GM23338 (cell line): ENCODE measurements around the gene JAZF1. TPM values are rescaled to one million over a fixed set of nuclear protein-coding genes. Genes with fewer than 3 reads are reported as not detected.

Experiments used
- ATAC-seq: fragments of 200-7000 bp; cut with Tn5 transposase; 3 replicates; pipeline ENCODE4 v1.9.1; 2020
- DNase-seq: peaks from one replicate; pipeline ENCODE4 v3.0.0-alpha.2; 2015; ENCODE audit warnings: low spot score
- H2AFZ ChIP-seq: fragments of 200-600 bp; sonication (generic); 2 replicates; pipeline ENCODE4 v1.8.0; 2016; ENCODE audit warnings: antibody characterized with exemption, mild to moderate bottlenecking, moderate library complexity
- H3F3A ChIP-seq: fragments of 200-600 bp; sonication (generic); replicated peaks from 2 replicates; pipeline ENCODE4 v1.8.0; 2017; ENCODE audit warnings: antibody characterized with exemption, mixed run types, low read depth
- H3K27ac ChIP-seq: fragments of 200-600 bp; sonication (generic); 2 replicates; pipeline ENCODE4 v1.6.1; 2016; ENCODE audit warnings: low read depth
- H3K27me3 ChIP-seq: fragments of 200-600 bp; sonication (generic); 2 replicates; pipeline ENCODE4 v1.8.0; 2016; ENCODE audit warnings: mild to moderate bottlenecking, mixed run types, moderate library complexity; ENCODE audit not compliant: insufficient read depth
- H3K36me3 ChIP-seq: fragments of 200-600 bp; sonication (generic); 2 replicates; pipeline ENCODE4 v1.8.0; 2016; ENCODE audit warnings: mild to moderate bottlenecking; ENCODE audit not compliant: insufficient read depth
- H3K4me1 ChIP-seq: fragments of 200-600 bp; sonication (generic); 2 replicates; pipeline ENCODE4 v1.8.0; 2016; ENCODE audit warnings: mild to moderate bottlenecking, moderate library complexity; ENCODE audit not compliant: insufficient read depth
- H3K4me2 ChIP-seq: fragments of 200-600 bp; sonication (generic); 2 replicates; pipeline ENCODE4 v1.7.1; 2017; ENCODE audit warnings: mixed run types
- H3K4me3 ChIP-seq: fragments of 200-600 bp; sonication (generic); 2 replicates; pipeline ENCODE4 v1.6.1; 2016; ENCODE audit warnings: mixed run types
- H3K79me2 ChIP-seq: fragments of 200-600 bp; sonication (generic); replicated peaks from 2 replicates; pipeline ENCODE4 v1.8.0; 2017; ENCODE audit warnings: mild to moderate bottlenecking; ENCODE audit not compliant: insufficient read depth
- H3K9me2 ChIP-seq: fragments of 200-600 bp; sonication (generic); 2 replicates; pipeline ENCODE4 v1.8.0; 2017; ENCODE audit not compliant: insufficient read depth
- H4K20me1 ChIP-seq: fragments of 200-600 bp; sonication (generic); replicated peaks from 2 replicates; pipeline ENCODE4 v1.8.0; 2017; ENCODE audit warnings: mild to moderate bottlenecking; ENCODE audit not compliant: insufficient read depth
- H3K27ac Mint-ChIP-seq: 2 replicates; pipeline ENCODE4 v1.8.0; 2020; ENCODE audit warnings: inconsistent platforms, mild to moderate bottlenecking, moderate library complexity, mixed read lengths
- H3K27me3 Mint-ChIP-seq: 3 replicates; pipeline ENCODE4 v1.8.0; 2022; ENCODE audit warnings: low read depth, mild to moderate bottlenecking, moderate library complexity, mixed read lengths, inconsistent platforms; ENCODE audit not compliant: insufficient read depth, poor library complexity
- H3K36me3 Mint-ChIP-seq: 3 replicates; pipeline ENCODE4 v1.8.0; 2021; ENCODE audit warnings: low read depth, mild to moderate bottlenecking, inconsistent platforms, moderate library complexity, mixed read lengths
- H3K4me1 Mint-ChIP-seq: 3 replicates; pipeline ENCODE4 v1.8.0; 2020; ENCODE audit warnings: mild to moderate bottlenecking, inconsistent platforms, mixed read lengths
- H3K4me3 Mint-ChIP-seq: 3 replicates; pipeline ENCODE4 v1.8.0; 2021; ENCODE audit warnings: moderate library complexity, mild to moderate bottlenecking, inconsistent platforms, mixed read lengths
- H3K9me3 Mint-ChIP-seq: 3 replicates; pipeline ENCODE4 v1.8.0; 2020; ENCODE audit warnings: moderate library complexity, mild to moderate bottlenecking, inconsistent platforms, mixed read lengths
- CREB1 ChIP-seq: fragments of 250-450 bp; sonication (Bioruptor Pico); IDR thresholded peaks from 2 replicates; pipeline ENCODE4 v1.5.0; 2020; ENCODE audit warnings: low read depth, mild to moderate bottlenecking, moderate library complexity
- ETS1 ChIP-seq: IDR thresholded peaks from 2 replicates; pipeline ENCODE4 v1.6.1; 2016; ENCODE audit warnings: antibody characterized with exemption
- EZH2 ChIP-seq: fragments of 200-600 bp; sonication (generic); IDR thresholded peaks from one replicate; pipeline ENCODE4 v1.8.0; 2017; ENCODE audit warnings: antibody characterized with exemption, mild to moderate bottlenecking, low read depth; ENCODE audit not compliant: unreplicated experiment
- JUNB ChIP-seq: IDR thresholded peaks from one replicate; pipeline ENCODE4 v1.6.1; 2016; ENCODE audit warnings: antibody characterized with exemption; ENCODE audit not compliant: unreplicated experiment
- POLR2AphosphoS5 ChIP-seq: IDR thresholded peaks from 2 replicates; pipeline ENCODE4 v1.6.1; 2016; ENCODE audit warnings: antibody characterized with exemption, low read depth
- ZNF462 ChIP-seq: fragments of 250-450 bp; sonication (Bioruptor Pico); IDR thresholded peaks from 2 replicates; pipeline ENCODE4 v1.5.0; 2020; ENCODE audit warnings: mild to moderate bottlenecking, moderate library complexity
- polyA plus RNA-seq: library from polyadenylated mRNA; unstranded; fragments of >200 nt; fragmentation: Nextera tagmentation; extraction: Ambion mirVana; gene quantifications from 2 replicates; pipeline ENCODE4 v1.2.1, GENCODE V29; 2016
- total RNA-seq: library from RNA; depleted of rRNA; stranded (reverse); fragments of >200 nt; shearing (Covaris generic); gene quantifications from 2 replicates; pipeline ENCODE4 v1.2.3, GENCODE V29; 2014
- TF ChIP-seq, protein P1 (sequence below), 2 experiments: fragments of 200-600 bp in 1 of 2; sonication (generic) in 1 of 2; conservative IDR thresholded peaks; 2 replicates each; pipeline versions ENCODE4 v1.5.1 to v1.6.1; 2016 to 2017; ENCODE audit warnings: antibody characterized with exemption in 2 of 2, low read depth in 2 of 2, mild to moderate bottlenecking in 2 of 2, moderate library complexity in 1 of 2

The JAZF1 gene
- total and polyA plus RNA-seq, 2 experiments from 2014 or later = 12.2 to 22.2 TPM

- peaks cover 19% of the 10 kb centered on the region for H3K4me1 Mint-ChIP-seq
- Histone ChIP-seq H3K79me2 (no peaks in the 10 kb centered on the region), H3K4me2 (peak overlapping the region; percentile 31), H3K9me2 (peaks cover 6% of the 10 kb centered on the region), H3F3A (no peaks in the 10 kb centered on the region), H3K4me3 (no peak overlapping the region), H2AFZ (0 out of 2 replicates have a peak overlapping the region, but pooled peaks have one; percentile 54), H3K36me3 (no peaks in the 10 kb centered on the region), H3K4me1 (peaks cover 29% of the 10 kb centered on the region), H4K20me1 (no peaks in the 10 kb centered on the region), H3K27ac (no peak overlapping the region), H3K27me3 (no peaks in the 10 kb centered on the region)
- H3K9me3 Mint-ChIP-seq = peaks cover 3% of the 10 kb centered on the region; the same call in 1 of the 3 replicates
- peaks cover 12% of the 10 kb centered on the region for H3K27me3 Mint-ChIP-seq
- no peak overlapping the region for H3K27ac Mint-ChIP-seq
- H3K36me3 Mint-ChIP-seq = no peaks in the 10 kb centered on the region
- no peak for TF ChIP-seq ETS1
- no peak for TF ChIP-seq JUNB
- TF ChIP-seq, protein P1, sequence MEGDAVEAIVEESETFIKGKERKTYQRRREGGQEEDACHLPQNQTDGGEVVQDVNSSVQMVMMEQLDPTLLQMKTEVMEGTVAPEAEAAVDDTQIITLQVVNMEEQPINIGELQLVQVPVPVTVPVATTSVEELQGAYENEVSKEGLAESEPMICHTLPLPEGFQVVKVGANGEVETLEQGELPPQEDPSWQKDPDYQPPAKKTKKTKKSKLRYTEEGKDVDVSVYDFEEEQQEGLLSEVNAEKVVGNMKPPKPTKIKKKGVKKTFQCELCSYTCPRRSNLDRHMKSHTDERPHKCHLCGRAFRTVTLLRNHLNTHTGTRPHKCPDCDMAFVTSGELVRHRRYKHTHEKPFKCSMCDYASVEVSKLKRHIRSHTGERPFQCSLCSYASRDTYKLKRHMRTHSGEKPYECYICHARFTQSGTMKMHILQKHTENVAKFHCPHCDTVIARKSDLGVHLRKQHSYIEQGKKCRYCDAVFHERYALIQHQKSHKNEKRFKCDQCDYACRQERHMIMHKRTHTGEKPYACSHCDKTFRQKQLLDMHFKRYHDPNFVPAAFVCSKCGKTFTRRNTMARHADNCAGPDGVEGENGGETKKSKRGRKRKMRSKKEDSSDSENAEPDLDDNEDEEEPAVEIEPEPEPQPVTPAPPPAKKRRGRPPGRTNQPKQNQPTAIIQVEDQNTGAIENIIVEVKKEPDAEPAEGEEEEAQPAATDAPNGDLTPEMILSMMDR (conservative IDR thresholded peaks at IDR 0.05; ENCODE audit: low read depth in 2 of 2) = no peak
- TF ChIP-seq EZH2 = no peak
- no peak for TF ChIP-seq CREB1 (CRISPR knock-in tag)
- TF ChIP-seq ZNF462 = no peak
- TF ChIP-seq POLR2AphosphoS5 = no peak
- peak; percentile 50 for ATAC-seq
- H3K4me3 Mint-ChIP-seq = no peak overlapping the region
- no peak for DNase-seq
Measured at GRCh38 chr7:28224675-28225074, 44.1 kb upstream of the JAZF1 start.
